GM12892 (cell line): ENCODE data around the gene NWD2.

Experiments used
- DNase-seq: peaks from one replicate; pipeline ENCODE4 v3.0.0; 2011; ENCODE audit not compliant: insufficient read length
- FAIRE-seq: peaks from 2 replicates; lab custom pipeline; 2011; peaks lifted over from hg19 to GRCh38; lab: Jason Lieb, UNC
- POLR2A ChIP-seq: IDR thresholded peaks from 2 replicates; pipeline ENCODE4 v1.6.1; 2011; ENCODE audit warnings: low read depth, low read length, control low read depth
- POLR2AphosphoS5 ChIP-seq: IDR thresholded peaks from 2 replicates; pipeline ENCODE4 v1.6.1; 2011; ENCODE audit warnings: low read depth, low read length, control low read depth
- TAF1 ChIP-seq: IDR thresholded peaks from 2 replicates; pipeline ENCODE4 v1.6.1; 2011; ENCODE audit warnings: low read depth, mild to moderate bottlenecking, control low read depth, low read length, borderline replicate concordance

The NWD2 gene

DNA sequence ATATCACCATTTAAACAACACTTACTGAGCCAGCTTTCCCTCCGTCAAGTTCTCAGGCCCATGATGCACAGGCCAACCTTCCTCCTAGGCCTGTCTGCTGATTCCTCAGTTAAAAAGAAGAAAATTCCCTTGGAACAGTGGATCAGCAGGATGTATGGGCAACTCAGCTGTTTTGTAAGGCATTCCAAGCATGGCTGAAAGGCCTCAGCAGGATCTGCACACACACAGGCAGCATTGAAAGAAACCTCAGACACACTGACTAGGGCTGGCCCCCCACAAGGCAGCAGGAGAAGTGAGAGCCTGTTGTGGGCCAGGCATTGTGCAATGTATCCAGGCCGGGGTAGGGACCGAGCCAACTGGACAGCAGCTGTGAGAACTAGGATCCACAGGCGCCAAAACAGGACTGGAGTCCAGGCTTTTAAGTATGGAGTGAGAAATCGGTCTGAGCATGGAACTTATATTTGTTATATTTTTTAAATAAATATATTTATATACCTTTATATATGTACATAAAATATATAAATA is 171.4 kb downstream of the NWD2 start:
- TF ChIP-seq TAF1 (no peak), POLR2AphosphoS5 (no peak), POLR2A (no peak)
- FAIRE-seq (no peak), DNase-seq (no peak)

DNA sequence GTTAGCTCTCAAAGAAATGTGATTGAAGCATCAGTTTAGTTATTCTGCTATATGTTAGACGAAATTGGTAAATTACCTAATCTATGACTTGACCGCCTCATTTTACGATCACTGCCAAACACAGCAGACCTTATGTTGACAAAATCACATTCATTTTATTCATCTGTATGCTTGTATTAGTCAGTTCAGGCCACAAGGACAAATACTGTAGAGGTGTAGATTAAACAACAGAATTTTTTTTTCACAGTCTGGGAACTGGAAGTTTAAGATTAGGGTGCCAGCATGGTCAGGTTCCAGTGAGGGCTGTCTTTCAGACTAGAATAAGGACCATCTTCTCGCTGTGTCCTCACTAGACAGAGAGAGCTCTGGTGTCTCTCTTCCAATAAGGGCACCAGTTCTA is 177.1 kb downstream of the NWD2 start:
- DNase-seq (no peak), FAIRE-seq (no peak)
- no peak for TF ChIP-seq POLR2AphosphoS5
- no peak for TF ChIP-seq POLR2A
- no peak for TF ChIP-seq TAF1

DNA sequence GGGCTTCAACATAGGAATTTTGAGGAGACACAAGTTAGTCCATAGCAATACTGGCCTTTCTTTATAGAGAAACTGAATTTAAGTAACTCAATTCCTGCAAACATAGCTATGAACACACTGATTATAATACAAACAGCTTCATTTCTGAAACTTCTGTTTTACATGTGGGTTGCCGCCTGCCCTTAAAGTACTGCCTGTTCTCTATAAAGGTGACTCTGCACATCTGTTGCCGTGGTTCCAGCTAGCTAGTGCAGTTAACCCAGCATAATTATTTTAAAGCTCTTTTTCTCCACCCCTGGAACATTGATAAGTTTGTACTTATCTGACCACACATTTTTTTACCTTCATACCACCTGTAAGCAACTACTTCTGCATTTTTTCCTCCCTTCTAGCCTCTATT is 177.6 kb downstream of the NWD2 start:
- DNase-seq = no peak
- no peak for FAIRE-seq
- TF ChIP-seq TAF1 (no peak), POLR2A (no peak), POLR2AphosphoS5 (no peak)

DNA sequence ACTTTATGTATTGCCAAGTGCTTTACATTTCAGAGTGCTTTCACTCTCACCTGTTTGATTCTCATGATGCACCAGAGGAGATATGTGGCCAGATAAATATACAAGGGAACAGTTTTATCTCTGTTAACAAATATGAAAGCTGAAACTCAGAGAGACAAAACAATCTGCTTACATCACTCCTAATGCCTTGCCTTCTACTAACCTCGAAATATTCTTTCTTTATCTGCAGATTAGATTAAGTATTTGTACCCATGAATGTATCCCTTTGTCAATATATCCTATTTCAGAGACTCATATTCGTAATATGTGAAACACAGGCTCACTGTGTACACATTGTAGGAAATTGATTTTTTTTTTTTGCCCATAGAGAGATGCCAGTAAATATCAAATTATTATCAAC is 178.1 kb downstream of the NWD2 start:
- TF ChIP-seq POLR2AphosphoS5 (no peak), POLR2A (no peak), TAF1 (no peak)
- no peak for DNase-seq
- no peak for FAIRE-seq

DNA sequence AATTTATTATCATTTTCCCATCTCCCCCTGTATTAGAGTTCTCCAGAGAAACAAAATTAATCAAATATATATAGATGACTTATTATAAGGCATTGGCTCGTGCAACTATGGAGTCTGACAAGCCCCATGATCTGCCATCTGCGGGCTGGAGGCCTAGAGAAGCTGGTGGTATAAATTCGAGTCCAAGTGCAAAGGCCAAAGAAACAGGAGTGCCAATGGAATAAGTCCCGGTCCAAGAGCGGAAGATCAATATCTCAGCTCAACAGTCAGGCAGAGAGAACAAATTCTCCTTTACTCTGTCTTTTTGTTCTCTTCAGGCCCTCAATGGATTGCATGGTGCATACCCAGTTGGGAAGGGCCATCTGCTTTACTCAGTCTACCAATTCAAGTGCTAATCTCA is 178.8 kb downstream of the NWD2 start:
- TF ChIP-seq POLR2AphosphoS5 (no peak), TAF1 (no peak), POLR2A (no peak)
- no peak for FAIRE-seq
- no peak for DNase-seq

DNA sequence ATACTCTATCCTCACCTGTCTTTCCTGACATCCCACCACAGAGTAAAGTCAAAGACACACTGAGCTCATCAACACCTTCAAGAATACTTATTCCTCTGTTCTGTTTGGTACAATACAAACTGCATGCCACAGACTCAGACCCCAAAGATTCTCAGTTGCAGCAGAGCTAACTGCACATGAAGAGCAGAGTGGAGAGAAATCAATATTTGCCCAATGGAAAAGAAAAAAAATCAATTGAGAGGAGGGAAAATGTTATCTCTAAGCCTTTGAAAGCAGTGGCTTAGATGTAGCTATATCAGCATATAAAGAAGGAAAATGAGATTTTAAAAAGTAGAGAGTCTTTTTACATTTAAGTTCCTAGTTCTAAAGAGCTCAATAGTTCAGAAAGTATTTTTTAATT is 180.2 kb downstream of the NWD2 start:
- TF ChIP-seq POLR2A (no peak), POLR2AphosphoS5 (no peak), TAF1 (no peak)
- DNase-seq (no peak), FAIRE-seq (no peak)

DNA sequence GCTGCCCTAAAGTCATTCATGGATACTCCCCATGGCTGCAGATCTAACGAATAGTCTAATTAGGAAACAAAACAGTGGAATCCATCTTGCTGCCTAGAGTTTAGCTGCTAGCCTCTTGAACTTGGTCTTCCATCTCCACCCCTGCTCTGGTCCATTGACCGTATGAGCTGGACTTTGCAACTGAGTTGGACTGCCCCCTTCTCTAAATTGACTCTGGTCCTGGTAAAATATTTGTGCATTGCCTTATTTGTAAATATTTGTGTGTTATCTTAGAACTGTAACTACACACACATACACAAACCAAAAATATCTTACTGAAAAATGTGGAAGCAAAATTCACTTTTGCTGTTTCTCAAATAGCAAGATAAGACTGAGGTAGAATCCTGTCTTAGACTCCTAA is 181.3 kb downstream of the NWD2 start:
- FAIRE-seq (no peak), DNase-seq (no peak)
- TF ChIP-seq TAF1 (no peak), POLR2AphosphoS5 (no peak), POLR2A (no peak)

DNA sequence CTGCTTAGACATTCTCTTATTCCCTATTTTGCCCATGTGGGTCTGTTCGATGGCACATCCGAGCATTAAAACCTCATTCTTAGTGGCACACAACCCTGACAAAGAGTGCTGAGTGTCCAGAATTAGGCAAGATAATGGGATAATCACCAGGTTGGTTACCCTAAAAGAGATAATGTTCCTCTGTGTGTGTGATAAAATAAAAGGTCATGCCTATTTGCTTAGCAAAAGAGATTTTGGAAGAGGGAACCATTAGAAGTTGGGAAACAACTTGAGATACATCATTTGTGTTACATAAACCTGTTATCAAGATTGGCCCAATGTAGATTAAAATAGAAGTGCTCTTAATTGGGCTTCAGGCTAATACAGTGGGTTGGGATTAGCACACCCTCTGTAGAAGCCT is 182.7 kb downstream of the NWD2 start:
- no peak for FAIRE-seq
- DNase-seq = no peak
- TF ChIP-seq POLR2A = no peak
- no peak for TF ChIP-seq TAF1
- TF ChIP-seq POLR2AphosphoS5 = no peak

DNA sequence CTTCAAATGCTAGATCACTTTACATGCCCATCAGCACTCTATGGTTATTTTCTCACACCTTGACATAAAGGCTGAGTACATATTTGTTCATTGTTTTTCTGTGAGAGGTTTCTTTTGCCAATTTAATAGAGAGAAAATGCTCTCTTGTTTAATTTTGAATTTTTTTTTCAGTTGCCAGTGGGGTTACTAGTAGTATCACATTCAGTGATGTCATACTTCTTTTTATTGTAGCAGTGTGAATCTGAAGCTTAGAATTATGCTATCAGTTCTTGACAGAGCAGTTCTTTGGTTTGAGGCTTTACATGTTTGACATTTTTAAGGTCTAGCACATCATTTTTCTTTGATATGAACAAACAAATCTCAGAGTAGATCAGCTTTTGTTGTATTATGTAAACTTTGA is 185.4 kb downstream of the NWD2 start:
- TF ChIP-seq POLR2A = no peak
- no peak for TF ChIP-seq POLR2AphosphoS5
- no peak for TF ChIP-seq TAF1
- FAIRE-seq (no peak), DNase-seq (no peak)

DNA sequence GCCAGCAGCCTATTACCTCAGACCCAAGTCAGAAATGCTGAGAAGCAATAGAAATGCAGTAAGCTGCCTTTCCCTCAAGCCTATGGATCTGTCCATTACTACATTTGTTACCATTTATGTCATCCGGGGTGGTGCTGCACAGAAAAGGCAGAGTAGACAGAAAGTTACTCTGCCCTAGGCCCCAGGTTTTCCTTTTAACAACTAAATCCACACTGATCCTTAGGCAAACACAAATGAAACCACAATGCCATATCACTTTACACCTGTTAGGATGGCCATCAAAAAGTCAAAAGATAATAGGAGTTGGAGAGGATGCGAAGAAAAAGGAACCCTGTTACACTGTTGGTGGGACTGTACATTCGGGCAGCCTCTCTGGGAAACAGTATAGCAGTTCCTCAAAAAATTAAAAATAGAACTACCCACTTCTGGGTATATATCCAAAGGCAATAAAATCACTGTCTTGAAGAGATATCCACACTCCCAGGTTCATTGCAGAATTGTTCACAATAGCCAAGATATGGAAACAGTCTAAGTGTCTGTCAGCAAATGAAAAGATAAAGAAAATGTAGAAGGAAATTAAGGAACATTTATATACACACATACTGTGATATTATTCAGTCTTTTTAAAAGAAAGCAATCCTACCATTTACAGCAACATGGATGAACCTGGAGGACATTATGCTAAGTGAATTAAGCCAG is 186.3 kb downstream of the NWD2 start:
- no peak for DNase-seq
- FAIRE-seq = no peak
- TF ChIP-seq POLR2AphosphoS5 (no peak), TAF1 (no peak), POLR2A (no peak)

DNA sequence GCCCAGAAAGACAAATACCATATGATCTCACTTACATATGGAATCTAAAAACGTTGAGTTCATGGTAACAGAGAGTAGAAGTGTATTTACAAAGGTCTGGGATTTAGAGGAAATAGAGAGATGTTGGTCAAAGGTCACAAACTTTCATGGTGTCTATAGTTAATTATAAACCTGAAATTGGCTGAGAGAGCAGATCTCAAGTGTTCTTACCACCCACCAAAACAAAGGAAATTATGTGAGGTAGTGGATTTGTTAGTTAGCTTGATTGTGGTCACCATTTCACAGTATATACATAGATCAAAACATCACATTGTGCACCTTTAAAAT is 186.8 kb downstream of the NWD2 start:
- FAIRE-seq = no peak
- DNase-seq = no peak
- TF ChIP-seq POLR2A (no peak), POLR2AphosphoS5 (no peak), TAF1 (no peak)

DNA sequence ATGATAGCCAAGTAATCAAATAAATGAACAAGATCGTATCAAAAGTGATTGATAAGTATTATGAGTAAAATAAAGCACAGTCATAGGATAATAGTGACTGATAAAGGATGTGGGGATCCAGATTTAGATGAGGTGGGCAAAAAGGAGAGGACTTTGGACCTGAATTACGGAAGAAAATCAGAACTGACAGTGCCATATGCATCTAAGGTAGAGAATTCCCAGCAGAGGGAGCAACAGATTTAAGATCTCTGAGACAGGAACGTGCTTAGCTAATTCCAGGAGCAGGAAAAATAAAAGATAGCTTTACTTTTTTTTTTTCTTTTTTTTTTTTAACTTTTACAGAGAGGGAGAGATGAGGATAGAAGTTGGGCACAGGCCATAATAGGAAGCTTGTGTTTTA is 189.9 kb downstream of the NWD2 start:
- FAIRE-seq (no peak), DNase-seq (no peak)
- TF ChIP-seq POLR2AphosphoS5 (no peak), POLR2A (no peak), TAF1 (no peak)

DNA sequence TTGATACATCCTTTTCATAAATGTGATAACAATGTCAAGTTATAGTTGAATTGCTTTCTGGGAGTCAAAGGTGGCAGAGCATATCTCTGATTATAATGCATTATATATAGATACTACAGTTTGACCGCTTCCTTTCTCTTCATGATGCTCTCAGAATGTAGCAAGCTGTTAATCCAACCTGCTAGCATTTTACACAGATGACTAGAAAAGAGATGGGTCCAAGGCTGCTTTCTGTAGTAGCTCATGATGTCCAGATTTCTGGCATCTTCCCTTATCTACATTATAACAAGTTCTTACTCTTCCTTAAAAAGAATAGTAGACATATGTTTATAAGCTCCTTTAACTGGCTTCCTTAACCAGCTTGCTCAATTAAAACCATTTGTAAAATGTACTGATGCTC is 192.0 kb downstream of the NWD2 start:
- no peak for FAIRE-seq
- no peak for DNase-seq
- no peak for TF ChIP-seq TAF1
- TF ChIP-seq POLR2AphosphoS5 = no peak
- no peak for TF ChIP-seq POLR2A
